GM12878 (cell line): ENCODE data around the gene UBTF. TPM values are rescaled to one million over a fixed set of nuclear protein-coding genes. Genes with fewer than 3 reads are reported as not detected.

ENCODE experiments used
- ATAC-seq: fragments of 200-7000 bp; cut with Tn5 transposase; 3 replicates; pipeline ENCODE4 v1.9.1; 2020; ENCODE audit warnings: mild to moderate bottlenecking, moderate library complexity
- BruUV-seq: library from RNA; stranded (reverse); fragments of 400-500 nt; replicated peaks from 2 replicates; lab custom pipeline; 2021; lab: Mats Ljungman, UMichigan
- CTCF ChIA-PET: fragments of 300-600 bp; sonication (Branson Sonifier 250); formaldehyde crosslinking; extraction: SDS; loops from one replicate; lab custom pipeline; 2021; ENCODE audit warnings: inconsistent platforms; lab: Yijun Ruan, JAX
- POLR2A ChIA-PET: fragments of 350-600 bp; formaldehyde crosslinking; extraction: SDS; loops from one replicate; lab custom pipeline; 2021; ENCODE audit warnings: inconsistent platforms; lab: Charles Lee
- RAD21 ChIA-PET: fragments of 300-600 bp; sonication (Branson Sonifier 250); formaldehyde crosslinking; loops from one replicate; lab custom pipeline; 2023; ENCODE audit warnings: antibody characterized with exemption; ENCODE audit not compliant: unreplicated experiment; lab: Charles Lee
- SMC1A ChIA-PET: fragments of 300-600 bp; sonication (Branson Sonifier 250); formaldehyde crosslinking; loops from one replicate; lab custom pipeline; 2023; ENCODE audit not compliant: unreplicated experiment, uncharacterized antibody; lab: Charles Lee
- DNase-seq: peaks from one replicate; pipeline ENCODE4 v3.0.0-alpha.2; 2011; ENCODE audit warnings: low read depth, low spot score
- FAIRE-seq: peaks from 3 replicates; lab custom pipeline; 2011; peaks lifted over from hg19 to GRCh38; lab: Jason Lieb, UNC
- H2AFZ ChIP-seq: 2 replicates; pipeline ENCODE4 v1.6.0; 2011; ENCODE audit warnings: low read depth, low read length, control low read depth; ENCODE audit not compliant: control insufficient read depth
- H3K27ac ChIP-seq: 2 replicates; pipeline ENCODE4 v1.5.1; 2011; ENCODE audit warnings: control low read depth; ENCODE audit not compliant: control insufficient read depth, insufficient read depth
- H3K27me3 ChIP-seq, 2 experiments: replicated peaks in 1 of 2; 2 replicates each; pipeline versions ENCODE4 v1.6.0 to v1.6.1; 2011; ENCODE audit warnings: low read length in 1 of 2; ENCODE audit not compliant: control insufficient read depth in 2 of 2, insufficient read depth in 2 of 2
- H3K36me3 ChIP-seq, 2 experiments: 2 replicates each; pipeline ENCODE4 v1.5.1; 2011; ENCODE audit warnings: low read length in 1 of 2; ENCODE audit not compliant: control insufficient read depth in 2 of 2, insufficient read depth in 2 of 2
- H3K4me1 ChIP-seq: 2 replicates; pipeline ENCODE4 v1.6.1; 2011; ENCODE audit warnings: mild to moderate bottlenecking, low read length, moderate library complexity, mixed read lengths; ENCODE audit not compliant: control insufficient read depth, insufficient read depth
- H3K4me2 ChIP-seq: 2 replicates; pipeline ENCODE4 v1.6.0; 2011; ENCODE audit warnings: control low read depth; ENCODE audit not compliant: control insufficient read depth, insufficient read depth
- H3K4me3 ChIP-seq: fragments of 200-600 bp; sonication (generic); 2 replicates; pipeline ENCODE4 v1.5.1; 2016
- H3K79me2 ChIP-seq: 2 replicates; pipeline ENCODE4 v1.6.0; 2011; ENCODE audit warnings: low read length; ENCODE audit not compliant: control insufficient read depth, insufficient read depth
- H3K9ac ChIP-seq: 2 replicates; pipeline ENCODE4 v1.8.0; 2011; ENCODE audit warnings: low read length, control low read depth, mixed read lengths; ENCODE audit not compliant: control insufficient read depth, insufficient read depth
- H3K9me3 ChIP-seq: replicated peaks from 3 replicates; pipeline ENCODE4 v1.5.1; 2011; ENCODE audit warnings: mild to moderate bottlenecking, low read length; ENCODE audit not compliant: control insufficient read depth, insufficient read depth
- H4K20me1 ChIP-seq: 2 replicates; pipeline ENCODE4 v1.6.0; 2011; ENCODE audit not compliant: control insufficient read depth, insufficient read depth
- CBFB ChIP-seq: IDR thresholded peaks from 2 replicates; pipeline ENCODE4 v1.6.1; 2016; ENCODE audit warnings: antibody characterized with exemption, low read depth
- CHD1 ChIP-seq: IDR thresholded peaks from 2 replicates; pipeline ENCODE4 v1.6.1; 2012; ENCODE audit warnings: low read depth, low read length, improper control_type of control experiment
- GABPA ChIP-seq: IDR thresholded peaks from 2 replicates; pipeline ENCODE4 v1.6.1; 2014; ENCODE audit warnings: antibody characterized with exemption, low read depth, mild to moderate bottlenecking, inconsistent platforms
- IKZF2 ChIP-seq, 2 experiments: fragments of 450-650 bp; IDR thresholded peaks; 2 replicates each; pipeline ENCODE4 v1.6.1; 2017; ENCODE audit warnings: mild to moderate bottlenecking in 2 of 2, moderate library complexity in 2 of 2
- RELA ChIP-seq: fragments of 450-650 bp; IDR thresholded peaks from 2 replicates; pipeline ENCODE4 v1.8.0; 2014; ENCODE audit warnings: borderline replicate concordance; ENCODE audit not compliant: partially characterized antibody
- STAT1 ChIP-seq: fragments of 450-650 bp; conservative IDR thresholded peaks from 2 replicates; pipeline ENCODE4 v1.6.1; 2014; ENCODE audit warnings: antibody characterized with exemption, mild to moderate bottlenecking
- STAT3 ChIP-seq: IDR thresholded peaks from 2 replicates; pipeline ENCODE4 v1.6.1; 2011; ENCODE audit warnings: low read depth, low read length, improper control_type of control experiment
- TARDBP ChIP-seq: IDR thresholded peaks from 2 replicates; pipeline ENCODE4 v1.6.1; 2016; ENCODE audit warnings: borderline replicate concordance
- TCF3 ChIP-seq: IDR thresholded peaks from 2 replicates; pipeline ENCODE4 v1.6.1; 2012; ENCODE audit warnings: low read depth, mild to moderate bottlenecking, low read length, borderline replicate concordance; ENCODE audit not compliant: insufficient read depth
- WGBS: methylation state at CpG from one replicate; pipeline ENCODE4 v1.1.6; 2016; ENCODE audit warnings: low lambda C conversion rate; ENCODE audit not compliant: insufficient replicate concordance, insufficient coverage; ENCODE audit errors: missing lambda C conversion rate; 5-methylcytosine and 5-hydroxymethylcytosine counted together
- in situ Hi-C: fragments of 300-500 bp; cut with MboI; formaldehyde crosslinking; loops from 9 replicates; pipeline ENCODE4 v1.14.3; 2018; ENCODE audit warnings: mixed read lengths
- intact Hi-C: fragments of 100-400 bp; cut with micrococcal nuclease; formaldehyde crosslinking; loops from one replicate; pipeline ENCODE4 v1.14.2; 2022; ENCODE audit not compliant: unreplicated experiment
- polyA plus RNA-seq, 11 experiments: library from polyadenylated mRNA; depleted of rRNA in 4 of 11; unstranded in 6 of 11; stranded (reverse) in 5 of 11; fragments of >200 nt; fragmentation: Nextera tagmentation in 4 of 11; fragmentation: Illumina TruSeq in 1 of 11; extraction: Ambion mirVana in 4 of 11; extraction: Trizol in 1 of 11; gene quantifications; 1 replicate in 1 of 11; 2 replicates in 10 of 11; pipeline versions ENCODE4 v1.2.1 to v1.2.3, GENCODE V29; 2011 to 2016; ENCODE audit warnings: inconsistent platforms in 2 of 11, missing spikeins in 2 of 11, low read depth in 1 of 11
- total RNA-seq, 4 experiments: library from RNA; depleted of rRNA in 3 of 4; stranded (reverse); fragments of >200 nt in 3 of 4; fragmentation: Illumina TruSeq in 1 of 4; extraction: Trizol in 1 of 4; gene quantifications; 2 replicates each; pipeline versions ENCODE4 v1.2.1 to v1.2.3, GENCODE V29; 2013 to 2021

UBTF gene
- total and polyA plus RNA-seq, 10 of the 15 experiments (the other 5 are each of a cell fraction or from before 2014, with no cell fraction given): 2.2 to 124 (median 79.6) TPM

DNA sequence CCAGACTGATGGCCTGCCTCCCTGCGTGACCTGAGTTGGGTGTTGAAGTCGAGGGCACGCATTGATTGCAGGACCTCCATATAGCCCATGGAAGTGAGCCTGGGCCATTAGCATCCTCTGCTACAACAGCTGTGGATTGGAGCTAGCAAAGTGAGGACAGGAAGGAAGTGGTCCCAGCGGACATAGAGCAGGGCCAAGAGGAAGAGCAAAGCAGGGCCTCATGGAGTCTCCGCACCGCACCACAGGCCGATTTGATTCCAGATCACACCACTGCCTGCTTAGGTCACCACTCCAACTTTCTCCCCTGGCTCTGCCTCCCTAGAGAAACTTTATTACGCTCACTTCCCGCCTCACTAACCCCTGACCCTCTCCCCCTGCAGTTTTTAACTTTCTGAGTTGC lies 10.7 kb upstream of the UBTF start:
- no peak for DNase-seq
- no TSS peak for BruUV-seq
- RAD21 ChIA-PET: no interaction called here
- WGBS: 81% methylated on average over 9 of the region's 9 CpGs
- TF ChIP-seq TCF3 (no peak), IKZF2 (IDR thresholded peaks at IDR 0.05) (no peak), CHD1 (no peak), RELA (no peak), STAT1 (no peak), STAT3 (no peak)
- TF ChIP-seq, all 136 proteins: peak for 0
- POLR2A ChIA-PET: no interaction called here
- no peak overlapping the region for H2AFZ ChIP-seq
- no peak overlapping the region for H3K9ac ChIP-seq
- CTCF ChIA-PET: interaction anchor here (1.3 kb wide), 1 partner anchor 8 kb away, joined by 5 read pairs; no protein-coding TSS in a partner anchor
- H3K9me3 ChIP-seq: no peaks in the 10 kb centered on the region
- SMC1A ChIA-PET: interaction anchor here (1.2 kb wide), 1 partner anchor 8 kb away, joined by 5 read pairs; no protein-coding TSS in a partner anchor
- in situ Hi-C loops: no loop called here
- H3K4me3 ChIP-seq: no peak overlapping the region
- H3K4me1 ChIP-seq: peaks cover 5% of the 10 kb centered on the region; the same call in 1 of the 2 replicates
- H4K20me1 ChIP-seq: no peaks in the 10 kb centered on the region
- no peaks in the 10 kb centered on the region for H3K27me3 ChIP-seq
- ATAC-seq (no peak), FAIRE-seq (no peak)
- H3K4me2 ChIP-seq: no peak overlapping the region
- H3K27ac ChIP-seq: no peak overlapping the region
- H3K79me2 ChIP-seq: no peaks in the 10 kb centered on the region
- H3K36me3 ChIP-seq: no peaks in the 10 kb centered on the region
- intact Hi-C loops: no loop called here

DNA sequence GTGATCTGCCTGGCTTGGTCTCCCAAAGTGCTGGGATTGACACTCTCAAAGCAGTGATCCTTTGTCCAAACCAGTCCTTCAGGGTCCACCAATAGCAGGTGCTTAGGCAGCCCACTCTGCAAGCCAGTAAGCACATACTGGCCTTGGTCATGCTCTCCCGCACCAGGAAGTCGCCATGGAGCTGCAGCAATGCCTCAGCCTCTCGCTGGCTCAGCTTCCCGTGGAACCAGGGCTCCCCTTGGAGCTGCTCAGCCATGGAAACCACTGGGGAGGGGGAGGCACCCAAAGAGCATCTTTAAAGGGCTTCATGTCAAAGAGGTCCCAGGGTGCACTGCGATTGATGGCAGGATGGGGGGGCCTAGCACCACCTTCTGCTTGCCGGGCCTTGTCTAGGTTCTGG lies 9.6 kb upstream of the UBTF start:
- SMC1A ChIA-PET: no interaction called here
- no peak overlapping the region for H3K27ac ChIP-seq

More for the DNA sequence above, 9.6 kb upstream of the UBTF start:
- ATAC-seq (no peak), DNase-seq (no peak), FAIRE-seq (no peak)
- H3K4me1 ChIP-seq: no peaks in the 10 kb centered on the region
- no peak overlapping the region for H3K4me2 ChIP-seq
- no peaks in the 10 kb centered on the region for H3K36me3 ChIP-seq
- ChIA-PET POLR2A (no interaction called here), CTCF (no interaction called here), RAD21 (no interaction called here)
- no peak overlapping the region for H3K4me3 ChIP-seq
- H3K9me3 ChIP-seq: no peaks in the 10 kb centered on the region
- 58% methylated on average over 6 of the region's 6 CpGs for WGBS
- no peak for TF ChIP-seq TARDBP
- no peak for TF ChIP-seq CBFB
- no peak for TF ChIP-seq GABPA
- in situ Hi-C loops: loop anchor here (5.0 kb wide), 1 partner anchor 48 kb away; no protein-coding TSS in a partner anchor
- no peaks in the 10 kb centered on the region for H3K27me3 ChIP-seq
- no peak overlapping the region for H3K9ac ChIP-seq
- intact Hi-C loops: no loop called here
- no peaks in the 10 kb centered on the region for H4K20me1 ChIP-seq
- H3K79me2 ChIP-seq: no peaks in the 10 kb centered on the region
- BruUV-seq: no TSS peak
- H2AFZ ChIP-seq: no peak overlapping the region
